Fibroblast of villous mesenchyme (primary cell): ENCODE measurements around the gene NFE2L1. TPM values are rescaled to one million over a fixed set of nuclear protein-coding genes. Genes with fewer than 3 reads are reported as not detected.
A peak's percentile ranks its signal among the peaks of the same experiment; 100 is the strongest.

ENCODE experiments used
- DNase-seq: peaks from one replicate; pipeline ENCODE4 v3.0.0-alpha.2; 2010; ENCODE audit warnings: low read depth
- H3K4me3 ChIP-seq: 2 replicates; pipeline ENCODE4 v1.5.1; 2011; ENCODE audit warnings: low read depth, mild to moderate bottlenecking, low read length
- total RNA-seq: library from RNA; depleted of rRNA; stranded (reverse); fragments of >200 nt; gene quantifications from 2 replicates; pipeline ENCODE4 v1.2.3, GENCODE V29; 2012
- TF ChIP-seq, protein P1 (sequence below): IDR thresholded peaks from 2 replicates; pipeline ENCODE4 v1.5.1; 2012; ENCODE audit warnings: low read depth, mild to moderate bottlenecking, low read length; ENCODE audit not compliant: insufficient read depth

The NFE2L1 gene
- total RNA-seq, 1 donor, result 110 TPM

DNA sequence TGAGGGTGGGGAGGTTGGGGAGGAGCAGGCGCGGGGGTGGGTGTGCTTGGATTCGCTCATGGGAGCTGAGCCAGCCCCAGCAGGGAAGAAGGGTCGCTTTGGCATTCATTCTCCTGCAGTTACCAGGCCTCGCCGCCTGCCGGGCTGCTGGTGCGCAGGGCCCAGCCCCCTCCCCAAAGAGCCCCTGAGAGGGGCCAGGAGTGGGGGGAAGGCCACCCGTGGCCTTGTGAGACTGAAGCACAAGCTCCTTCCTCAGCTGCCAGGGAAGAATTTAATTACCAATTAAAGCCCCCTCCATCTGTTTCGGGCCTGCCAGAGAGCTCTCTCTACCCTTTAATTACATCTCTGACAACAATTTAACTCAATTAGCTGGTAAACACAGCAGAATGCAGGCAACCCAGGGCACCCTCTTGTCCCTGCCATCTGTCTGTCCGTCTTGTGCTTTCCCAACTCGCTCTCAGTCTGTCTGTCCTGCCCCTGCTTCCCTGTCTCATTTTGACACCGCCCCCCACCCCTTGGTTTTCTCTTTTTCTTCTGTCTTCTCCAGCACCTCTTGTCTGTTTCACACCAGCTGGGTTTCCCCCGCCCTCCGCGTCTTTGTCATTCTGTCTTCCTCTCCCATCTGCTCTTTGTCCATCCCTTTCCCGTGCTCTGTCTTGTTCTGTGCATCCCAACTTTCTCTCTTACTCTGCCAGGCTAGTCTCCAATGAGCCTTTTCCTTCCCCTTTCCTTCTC is 44.6 kb upstream of the NFE2L1 start:
- TF ChIP-seq, protein P1, sequence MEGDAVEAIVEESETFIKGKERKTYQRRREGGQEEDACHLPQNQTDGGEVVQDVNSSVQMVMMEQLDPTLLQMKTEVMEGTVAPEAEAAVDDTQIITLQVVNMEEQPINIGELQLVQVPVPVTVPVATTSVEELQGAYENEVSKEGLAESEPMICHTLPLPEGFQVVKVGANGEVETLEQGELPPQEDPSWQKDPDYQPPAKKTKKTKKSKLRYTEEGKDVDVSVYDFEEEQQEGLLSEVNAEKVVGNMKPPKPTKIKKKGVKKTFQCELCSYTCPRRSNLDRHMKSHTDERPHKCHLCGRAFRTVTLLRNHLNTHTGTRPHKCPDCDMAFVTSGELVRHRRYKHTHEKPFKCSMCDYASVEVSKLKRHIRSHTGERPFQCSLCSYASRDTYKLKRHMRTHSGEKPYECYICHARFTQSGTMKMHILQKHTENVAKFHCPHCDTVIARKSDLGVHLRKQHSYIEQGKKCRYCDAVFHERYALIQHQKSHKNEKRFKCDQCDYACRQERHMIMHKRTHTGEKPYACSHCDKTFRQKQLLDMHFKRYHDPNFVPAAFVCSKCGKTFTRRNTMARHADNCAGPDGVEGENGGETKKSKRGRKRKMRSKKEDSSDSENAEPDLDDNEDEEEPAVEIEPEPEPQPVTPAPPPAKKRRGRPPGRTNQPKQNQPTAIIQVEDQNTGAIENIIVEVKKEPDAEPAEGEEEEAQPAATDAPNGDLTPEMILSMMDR, result no peak
- no peak for DNase-seq
- H3K4me3 ChIP-seq, result no peak overlapping the region

DNA sequence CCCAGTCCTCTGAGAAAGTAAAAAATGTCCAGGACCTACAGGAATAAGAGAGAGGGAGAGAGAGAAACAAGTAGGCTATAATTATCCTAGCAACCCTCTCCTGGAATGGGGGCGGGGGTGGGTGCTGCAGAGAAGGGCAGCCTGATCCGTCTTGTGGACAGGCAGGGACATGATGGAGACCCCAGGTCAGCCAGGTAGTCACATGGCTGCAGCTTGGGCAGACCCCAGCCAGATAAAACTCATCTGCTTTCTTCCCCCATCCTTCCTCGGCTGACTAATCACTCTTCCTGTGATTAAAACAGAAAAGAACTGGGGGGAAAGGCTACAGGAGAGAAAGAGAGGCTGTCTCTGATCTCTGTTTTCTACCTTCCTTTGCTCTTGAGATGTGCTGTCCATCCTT is 43.2 kb upstream of the NFE2L1 start:
- no peak for DNase-seq
- TF ChIP-seq, protein P1, result no peak
- H3K4me3 ChIP-seq, result no peak overlapping the region

DNA sequence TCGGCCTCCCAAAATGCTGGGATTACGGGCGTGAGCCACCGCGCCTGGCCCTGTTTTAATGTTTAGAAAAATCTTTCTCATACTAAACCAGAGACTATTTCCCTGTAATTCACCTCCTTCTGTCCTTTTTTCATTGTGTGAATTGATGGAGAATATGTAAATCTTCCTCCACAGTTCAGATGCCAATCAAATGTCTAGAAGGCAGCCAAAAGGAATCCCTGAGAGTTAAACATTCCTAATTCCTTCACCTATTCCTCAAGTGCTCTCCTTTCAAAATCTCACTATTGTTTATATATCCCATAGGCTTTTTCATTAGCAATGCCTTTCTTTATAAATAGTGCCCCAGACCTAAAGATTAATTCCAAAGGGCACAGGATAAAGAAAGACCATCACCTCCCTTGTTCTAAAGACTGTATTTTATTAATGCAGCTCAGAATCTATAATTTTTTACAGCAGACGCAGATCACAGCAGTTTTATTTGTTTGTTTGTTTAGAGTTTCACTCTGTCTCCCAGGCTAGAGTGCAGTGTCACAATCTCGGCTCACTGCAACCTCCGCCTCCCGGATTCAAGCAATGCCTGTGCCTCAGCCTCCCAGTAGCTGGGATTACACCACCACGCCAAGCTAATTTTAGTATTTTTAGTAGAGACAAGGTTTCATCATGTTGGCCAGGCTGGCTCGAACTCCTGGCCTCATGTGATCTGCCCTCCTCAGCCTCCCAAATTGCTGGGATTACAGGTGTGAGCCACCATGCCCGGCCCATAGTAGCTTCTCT is 41.0 kb upstream of the NFE2L1 start:
- TF ChIP-seq, protein P1, result no peak

DNA sequence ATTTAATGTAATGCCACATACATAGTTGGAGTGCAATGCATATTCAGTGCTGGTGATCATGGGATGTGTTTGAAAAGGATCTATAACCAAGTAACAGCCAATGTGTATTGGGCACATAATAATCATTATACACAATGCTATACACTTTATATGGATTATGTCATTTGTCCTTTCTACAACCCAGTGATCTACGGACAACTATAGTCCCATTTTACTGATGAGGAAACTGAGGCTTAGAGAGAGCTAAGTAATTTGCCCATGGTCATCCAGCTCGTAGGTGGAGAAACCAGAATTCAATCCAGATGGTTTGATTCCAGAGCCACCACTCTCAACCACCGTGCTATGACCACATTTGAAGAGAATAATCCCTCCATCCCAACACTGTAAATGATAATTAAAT is 38.0 kb upstream of the NFE2L1 start:
- TF ChIP-seq, protein P1, result no peak
- no peak for DNase-seq
- H3K4me3 ChIP-seq, result no peak overlapping the region

More for the DNA sequence above, 41.0 kb upstream of the NFE2L1 start:
- H3K4me3 ChIP-seq, result no peak overlapping the region
- no peak for DNase-seq

DNA sequence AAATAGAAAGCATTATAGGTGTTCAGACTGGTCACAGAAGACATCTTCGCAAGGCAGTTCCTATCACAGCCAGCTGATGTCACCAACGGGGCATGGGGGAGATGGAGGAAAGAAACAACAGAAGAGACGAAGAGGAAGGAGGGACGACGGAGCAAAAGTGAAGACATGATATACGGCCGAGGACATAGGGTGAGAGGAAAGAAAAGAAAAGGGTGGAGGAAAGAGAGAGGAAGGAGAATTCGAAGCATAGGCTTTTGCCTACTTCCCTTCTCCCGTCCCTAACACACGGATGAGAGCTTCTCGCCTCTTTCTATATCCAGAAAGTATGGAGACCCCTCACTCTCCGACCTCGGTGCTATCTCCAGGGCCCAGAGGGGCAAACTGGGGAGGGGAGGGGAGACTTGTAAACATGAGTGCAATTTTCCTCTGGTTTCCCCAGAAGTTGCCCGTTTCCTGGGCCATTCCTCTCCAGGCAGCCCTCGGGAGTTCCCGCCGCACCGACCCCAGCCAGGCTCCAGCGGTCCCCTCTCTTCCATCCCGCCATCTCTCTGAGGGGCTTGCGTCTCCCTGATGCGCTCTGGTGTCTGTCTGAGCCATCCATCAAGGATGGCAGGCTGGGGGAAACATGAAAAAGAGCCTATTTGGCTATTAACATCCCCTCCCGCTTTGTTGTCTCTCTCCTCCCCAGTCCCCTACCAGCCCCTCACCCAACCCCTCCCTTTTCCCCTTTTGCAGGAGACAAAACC is 36.6 kb upstream of the NFE2L1 start:
- peak overlapping the region; percentile 50 for H3K4me3 ChIP-seq
- TF ChIP-seq, protein P1, result peak; percentile 56
- DNase-seq, result no peak

DNA sequence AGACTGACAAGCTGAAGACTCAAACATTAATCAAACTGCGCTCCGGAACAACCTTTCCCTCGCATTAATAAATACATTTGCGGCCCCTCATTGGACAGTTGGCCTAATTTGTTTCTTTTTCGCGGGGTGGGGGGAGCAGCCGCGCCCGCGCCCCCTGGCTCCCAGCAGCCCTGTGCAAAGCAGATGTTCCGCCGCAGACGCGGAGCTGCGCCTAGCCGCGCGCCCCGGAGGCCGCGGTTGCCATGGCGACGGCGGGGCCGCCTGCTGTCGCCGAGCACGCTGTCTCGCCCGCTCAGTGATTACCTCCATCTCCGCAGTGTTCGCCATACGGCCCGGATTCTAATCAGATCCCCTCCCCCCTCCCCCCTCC is 36.0 kb upstream of the NFE2L1 start:
- DNase-seq, result no peak
- TF ChIP-seq, protein P1, result peak; percentile 5
- peak overlapping the region; percentile 50 for H3K4me3 ChIP-seq
